ENCODE measurements around the gene SOAT2.
A peak's percentile ranks its signal among the peaks of the same experiment; 100 is the strongest.
"Not testable (repeated sequence)": the region's sequence is repeated elsewhere in the genome, so short reads cannot be mapped to it uniquely, and the experiment has no call there.

The SOAT2 gene

DNA sequence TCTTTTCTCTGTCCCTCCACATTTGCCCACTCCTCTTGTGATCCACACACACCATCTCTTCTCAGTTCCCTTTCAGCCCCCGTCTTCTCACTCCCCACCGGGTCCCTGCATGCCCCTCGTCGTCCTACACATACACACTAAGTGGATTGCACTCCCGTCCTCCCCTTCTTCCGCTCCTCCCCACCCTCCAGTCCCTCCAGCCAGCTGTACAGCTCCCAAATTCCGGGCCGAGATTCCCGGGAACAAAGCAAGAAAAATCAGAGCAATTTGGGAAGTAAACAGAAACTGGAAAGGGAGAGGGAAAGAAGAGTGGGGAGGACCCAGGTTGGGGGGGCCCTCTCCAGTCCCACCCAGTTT is 6.1 kb upstream of the SOAT2 start:
- DNase-seq, result peak in 2 of 42 donors; percentile 33
- intact Hi-C loops (cut with DNase I), result loop anchor here (5.0 kb wide), 1 partner anchor 40 kb away; no protein-coding TSS in a partner anchor

DNA sequence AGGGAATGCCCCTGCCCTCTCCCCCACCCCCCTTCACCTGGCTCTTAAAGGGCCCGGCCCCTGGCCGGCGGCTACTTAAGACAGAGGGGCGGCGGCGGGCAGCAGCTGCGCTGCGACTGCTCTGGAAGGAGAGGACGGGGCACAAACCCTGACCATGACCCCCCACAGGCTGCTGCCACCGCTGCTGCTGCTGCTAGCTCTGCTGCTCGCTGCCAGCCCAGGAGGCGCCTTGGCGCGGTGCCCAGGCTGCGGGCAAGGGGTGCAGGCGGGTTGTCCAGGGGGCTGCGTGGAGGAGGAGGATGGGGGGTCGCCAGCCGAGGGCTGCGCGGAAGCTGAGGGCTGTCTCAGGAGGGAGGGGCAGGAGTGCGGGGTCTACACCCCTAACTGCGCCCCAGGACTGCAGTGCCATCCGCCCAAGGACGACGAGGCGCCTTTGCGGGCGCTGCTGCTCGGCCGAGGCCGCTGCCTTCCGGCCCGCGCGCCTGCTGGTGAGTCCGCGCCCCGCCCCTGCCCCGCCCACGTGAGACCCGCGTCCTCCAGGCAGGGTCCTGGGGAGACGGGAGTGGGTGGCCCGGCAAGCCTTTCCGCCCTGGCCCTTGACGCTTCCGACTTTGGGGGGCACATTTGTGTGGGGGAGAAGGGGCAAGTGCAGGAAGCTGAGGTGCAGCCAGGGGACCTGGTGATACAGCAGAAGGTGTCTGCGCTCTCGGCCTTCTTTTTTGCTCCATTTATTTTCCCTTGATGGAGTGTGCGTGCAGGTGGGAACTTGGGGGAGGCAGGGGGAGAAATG is 5.5 kb upstream of the SOAT2 start, which contains the start of gene IGFBP6:
Gene IGFBP6, plus strand, starts transcription at position 104 of the 790 bp plus-strand sequence. Its CDS starts 51 bp downstream, at position 155.
- peak in 36 of 42 donors; percentile 19 to 72 (median 44) for DNase-seq
- intact Hi-C loops (cut with DNase I), result loop anchor here (5.0 kb wide), 1 partner anchor 40 kb away; no protein-coding TSS in a partner anchor

DNA sequence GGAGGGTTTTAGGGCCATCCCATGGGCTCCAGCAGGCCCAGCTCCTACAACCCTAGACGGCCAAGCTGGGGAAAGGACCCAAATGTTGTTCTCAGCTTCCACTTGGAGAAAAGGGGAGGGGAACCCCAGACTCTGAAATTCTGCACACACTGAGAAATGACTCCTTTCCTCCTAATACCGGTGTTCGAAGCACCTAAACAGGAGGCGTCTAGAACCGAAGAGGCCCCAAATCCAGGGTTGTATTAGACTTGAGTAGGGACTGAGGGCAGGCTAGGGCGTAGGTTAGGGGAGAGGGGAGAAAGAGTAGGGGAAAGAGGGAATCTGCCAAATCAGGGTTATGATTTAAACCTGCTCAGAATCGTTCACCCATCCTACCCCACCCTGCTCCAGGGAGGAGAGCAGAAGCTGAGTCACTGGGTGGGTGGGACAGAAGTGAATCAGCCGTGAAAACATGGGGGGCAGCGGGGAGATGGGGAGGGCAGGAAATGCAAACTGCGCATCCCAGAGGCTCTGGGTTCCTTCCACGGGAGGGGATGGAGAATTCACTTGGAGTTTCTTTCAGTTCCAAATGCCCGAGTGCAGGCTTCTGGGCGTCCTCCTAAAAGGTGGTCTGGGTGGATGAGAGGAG is 4.8 kb upstream of the SOAT2 start:
- intact Hi-C loops (cut with DNase I), result loop anchor here (5.0 kb wide), 1 partner anchor 41 kb away; no protein-coding TSS in a partner anchor
- peak; percentile 43 to 93 (median 76) for DNase-seq

DNA sequence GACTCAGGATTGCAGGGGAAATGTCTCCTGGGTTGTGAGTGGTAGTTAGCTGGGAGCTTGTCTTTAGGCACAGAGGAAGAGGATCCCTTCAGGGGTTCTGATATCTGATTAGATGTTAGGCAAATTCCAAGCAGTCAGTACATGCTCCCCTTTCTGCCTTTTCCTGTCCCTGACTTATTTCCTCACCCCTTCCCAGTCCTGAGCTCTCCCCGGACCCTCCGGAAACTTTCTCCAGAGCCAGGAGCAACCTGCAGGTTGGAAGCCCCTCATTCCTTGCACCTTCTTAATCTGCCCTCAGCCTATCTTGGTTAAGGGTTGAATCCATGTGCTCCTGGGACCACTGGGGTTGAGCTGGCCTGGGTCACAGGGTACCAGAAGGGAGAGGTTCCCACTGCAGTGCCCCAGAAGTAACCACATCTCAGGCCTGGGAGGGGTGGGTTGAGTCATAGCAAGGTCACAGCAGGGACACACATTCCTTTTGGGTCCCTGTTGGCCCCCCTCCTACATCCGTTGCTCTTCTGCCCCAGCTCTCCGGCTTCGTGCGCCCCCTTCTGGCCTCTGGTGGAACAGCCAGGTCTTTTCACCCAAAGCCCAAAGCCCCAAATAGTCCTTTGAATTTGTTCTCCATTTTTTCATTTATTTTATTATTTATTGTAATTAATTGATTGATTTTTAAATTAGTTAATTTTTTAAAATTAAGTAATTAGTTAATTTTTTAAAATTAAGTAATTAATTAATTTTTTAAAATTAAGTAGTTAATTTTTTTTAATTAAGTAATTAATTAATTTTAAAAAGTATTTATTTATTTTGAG is 4.0 kb upstream of the SOAT2 start:
- peak; percentile 75 to 96 (median 91) for DNase-seq
- intact Hi-C loops (cut with DNase I), result loop anchor here (5.0 kb wide), 1 partner anchor 42 kb away; no protein-coding TSS in a partner anchor

DNA sequence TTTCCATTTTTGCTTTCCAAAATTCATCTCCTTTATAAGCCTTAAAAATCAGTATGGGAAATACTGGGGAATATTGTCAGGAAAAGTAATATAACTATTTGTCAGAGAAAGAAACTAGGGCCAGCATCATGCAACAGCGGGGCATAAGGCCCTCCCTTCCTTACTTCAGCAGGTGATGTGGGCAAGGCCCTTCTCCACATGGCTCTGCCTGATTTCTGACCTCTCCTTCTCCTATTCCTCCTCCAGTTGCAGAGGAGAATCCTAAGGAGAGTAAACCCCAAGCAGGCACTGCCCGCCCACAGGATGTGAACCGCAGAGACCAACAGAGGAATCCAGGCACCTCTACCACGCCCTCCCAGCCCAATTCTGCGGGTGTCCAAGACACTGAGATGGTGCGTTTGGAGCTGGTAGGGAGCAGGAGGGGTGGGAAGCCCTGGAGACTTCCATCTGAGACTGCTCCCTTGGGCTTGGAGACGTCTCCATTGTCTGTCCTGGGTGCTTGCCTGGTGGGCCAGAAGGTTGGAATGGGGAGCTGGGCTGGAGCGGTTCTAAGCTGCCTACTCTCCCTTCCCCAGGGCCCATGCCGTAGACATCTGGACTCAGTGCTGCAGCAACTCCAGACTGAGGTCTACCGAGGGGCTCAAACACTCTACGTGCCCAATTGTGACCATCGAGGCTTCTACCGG is 2.7 kb upstream of the SOAT2 start:
- DNase-seq, result peak in 1 of 42 donors; percentile 9
- intact Hi-C loops (cut with DNase I), result loop anchor here (5.0 kb wide), 1 partner anchor 33 kb away; no protein-coding TSS in a partner anchor

DNA sequence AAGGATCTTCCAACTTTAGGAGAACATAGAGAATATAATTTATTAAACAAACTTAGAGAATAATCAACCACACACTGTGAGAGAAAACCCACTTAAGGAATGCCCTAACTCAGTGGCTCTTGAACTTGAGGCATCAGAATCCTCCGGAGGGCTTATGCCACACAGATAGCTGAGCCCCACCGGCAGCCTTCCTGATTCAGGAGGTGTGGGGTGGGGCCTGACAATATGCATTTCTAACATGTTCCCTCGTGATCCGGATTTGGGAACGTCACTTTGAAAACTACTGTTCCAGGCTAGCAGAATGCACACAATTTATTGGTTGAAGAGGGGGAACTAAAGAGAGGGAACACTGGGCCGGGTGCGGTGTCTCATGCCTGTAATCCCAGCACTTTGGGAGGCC is 2.0 kb upstream of the SOAT2 start:
- intact Hi-C loops (cut with DNase I), result loop anchor here (5.0 kb wide), 1 partner anchor 34 kb away; no protein-coding TSS in a partner anchor
- DNase-seq, result peak in 1 of 42 donors; percentile 9

DNA sequence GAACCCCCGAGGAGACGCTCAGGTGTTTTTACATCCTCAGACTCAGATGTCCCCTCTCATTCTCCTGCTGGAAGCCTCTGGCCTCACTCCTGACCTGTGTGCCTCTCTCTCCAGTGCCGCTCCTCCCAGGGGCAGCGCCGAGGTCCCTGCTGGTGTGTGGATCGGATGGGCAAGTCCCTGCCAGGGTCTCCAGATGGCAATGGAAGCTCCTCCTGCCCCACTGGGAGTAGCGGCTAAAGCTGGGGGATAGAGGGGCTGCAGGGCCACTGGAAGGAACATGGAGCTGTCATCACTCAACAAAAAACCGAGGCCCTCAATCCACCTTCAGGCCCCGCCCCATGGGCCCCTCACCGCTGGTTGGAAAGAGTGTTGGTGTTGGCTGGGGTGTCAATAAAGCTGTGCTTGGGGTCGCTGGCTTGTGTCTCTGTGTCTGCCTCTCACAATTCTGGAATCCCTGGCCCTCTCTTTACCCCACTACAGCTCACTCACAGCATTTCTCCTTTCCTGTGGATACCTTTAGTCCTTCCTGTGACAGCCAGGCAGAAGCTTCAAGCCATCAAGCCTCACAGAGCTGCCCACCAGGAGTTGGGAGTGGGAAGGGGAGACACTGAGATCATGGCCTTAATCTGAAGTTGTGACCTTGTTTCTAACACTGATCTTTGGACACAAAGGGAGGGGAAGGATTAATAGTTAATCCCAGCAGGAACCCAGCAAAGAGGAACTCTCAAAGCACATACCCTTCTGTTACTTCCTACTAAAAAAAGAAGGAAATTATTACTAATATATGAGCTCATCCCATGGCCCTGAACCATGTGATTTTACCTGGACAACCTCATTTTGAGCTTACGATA is 1.1 kb upstream of the SOAT2 start:
- peak in 1 of 42 donors; percentile 30 for DNase-seq
- intact Hi-C loops (cut with DNase I), result loop anchor here (5.0 kb wide), 1 partner anchor 35 kb away; no protein-coding TSS in a partner anchor

DNA sequence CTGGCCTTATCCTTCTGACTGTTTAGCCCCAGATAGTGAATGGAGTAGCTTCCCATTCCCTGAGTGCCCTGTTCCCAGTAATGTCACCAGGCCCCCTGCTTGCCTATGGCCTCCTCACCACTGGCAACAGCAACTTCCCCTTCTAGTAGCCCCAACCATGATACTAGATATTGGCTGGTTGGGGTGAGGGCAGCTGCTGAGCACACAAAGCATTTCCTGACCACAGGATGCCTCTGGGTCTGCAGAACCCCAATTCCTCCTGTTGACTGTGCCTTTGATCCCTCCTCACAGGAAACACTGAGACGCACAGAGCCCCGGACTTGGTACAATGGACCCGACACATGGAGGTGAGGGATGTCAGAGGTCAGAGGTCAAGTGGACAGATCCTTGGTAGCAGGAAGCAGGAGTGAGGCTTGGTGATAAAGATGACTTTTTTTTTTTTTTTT is 597 bp downstream of the SOAT2 start:
- intact Hi-C loops (cut with DNase I), result loop anchor here (5.0 kb wide), 1 partner anchor 37 kb away; no protein-coding TSS in a partner anchor
- no peak for DNase-seq

DNA sequence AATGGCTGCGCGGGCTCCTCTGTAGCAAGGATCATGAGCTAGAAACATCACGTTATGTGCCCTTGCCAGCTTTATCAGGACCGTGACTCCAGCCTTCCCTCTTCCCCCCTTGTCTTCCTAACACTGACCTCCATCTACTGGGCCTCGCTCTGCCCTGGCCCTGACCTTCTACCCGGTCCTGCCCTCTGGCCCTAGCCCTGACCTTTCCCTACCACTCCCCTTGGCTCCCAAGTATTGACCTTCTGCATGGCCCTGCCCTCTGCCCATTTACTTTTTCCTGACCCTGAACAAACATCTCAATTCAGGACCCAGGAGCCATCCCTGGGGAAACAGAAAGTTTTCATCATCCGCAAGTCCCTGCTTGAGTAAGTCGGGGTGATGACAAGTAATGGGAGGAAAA is 2.0 kb downstream of the SOAT2 start:
- intact Hi-C loops (cut with DNase I), result no loop called here
- DNase-seq, result no peak

DNA sequence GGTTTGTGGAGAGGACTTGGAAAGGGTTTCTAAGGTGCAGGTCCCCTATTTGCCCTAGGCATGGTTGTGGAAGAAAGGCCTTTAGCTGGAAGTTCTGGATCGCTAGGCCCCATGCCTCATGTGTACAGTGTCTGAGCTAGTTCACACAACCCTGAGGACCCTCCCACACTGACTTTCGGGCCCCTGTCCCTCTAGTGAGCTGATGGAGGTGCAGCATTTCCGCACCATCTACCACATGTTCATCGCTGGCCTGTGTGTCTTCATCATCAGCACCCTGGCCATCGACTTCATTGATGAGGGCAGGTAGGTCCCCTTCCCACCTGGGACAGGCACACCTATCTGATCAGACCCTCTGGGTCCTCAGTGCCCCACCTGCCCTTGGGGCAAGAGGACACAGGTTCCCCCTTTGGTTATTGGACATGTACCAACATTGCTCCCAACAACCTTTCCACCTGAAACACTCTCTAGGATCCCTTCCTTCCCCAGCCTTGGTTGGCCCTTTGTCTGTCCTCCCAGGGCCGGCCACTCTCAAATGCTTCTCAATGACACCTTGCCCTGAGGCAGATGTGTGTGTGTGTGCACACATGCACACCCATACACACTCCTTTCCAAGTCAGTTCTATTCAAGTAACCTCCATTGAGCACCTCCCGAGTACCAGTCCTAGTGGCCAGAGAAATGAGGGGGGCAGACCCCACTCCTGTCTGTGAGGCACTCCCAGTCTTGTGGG is 2.6 kb downstream of the SOAT2 start:
- intact Hi-C loops (cut with DNase I), result no loop called here
- DNase-seq, result no peak

DNA sequence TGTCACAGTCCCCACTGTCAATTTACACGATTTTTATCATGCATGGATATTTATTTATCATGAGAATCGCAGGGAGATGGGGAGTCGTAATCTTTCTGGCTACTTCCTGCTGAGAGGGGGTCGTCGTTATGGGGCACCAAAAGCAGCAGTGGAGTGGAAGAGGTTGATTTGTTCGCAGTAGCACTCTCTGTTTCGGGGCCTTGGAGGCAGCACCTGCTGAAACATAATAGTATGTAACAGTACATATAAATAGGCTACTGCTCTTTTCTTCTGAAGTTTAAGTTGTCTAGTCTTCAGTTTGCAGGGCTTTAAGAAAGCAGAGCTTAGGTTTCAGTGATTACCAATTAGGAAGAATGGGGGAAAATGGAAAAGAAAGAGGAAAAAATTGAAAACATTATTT is 3.8 kb downstream of the SOAT2 start:
- peak in 1 of 42 donors; percentile 23 for DNase-seq
- intact Hi-C loops (cut with DNase I), result no loop called here

DNA sequence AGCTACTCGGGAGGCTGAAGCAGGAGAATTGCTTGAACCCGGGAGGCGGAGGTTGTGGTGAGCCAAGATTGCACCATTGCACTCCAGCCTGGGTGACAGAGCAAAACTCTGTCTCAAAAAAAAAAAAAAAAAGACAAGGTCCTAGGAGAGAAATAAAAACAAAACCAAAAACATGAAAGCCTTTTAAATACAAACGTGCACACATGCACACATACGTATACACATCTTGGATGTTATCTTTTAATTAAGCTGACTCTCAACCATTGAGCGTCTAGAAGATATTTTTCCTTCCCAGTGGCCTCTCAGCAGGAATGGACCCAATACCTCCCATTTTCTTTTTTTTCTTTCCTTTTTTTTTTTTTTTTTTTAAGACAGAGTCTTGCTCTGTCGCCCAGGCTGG is 9.1 kb downstream of the SOAT2 start:
- DNase-seq; intact Hi-C loops (cut with DNase I): not testable (repeated sequence)

DNA sequence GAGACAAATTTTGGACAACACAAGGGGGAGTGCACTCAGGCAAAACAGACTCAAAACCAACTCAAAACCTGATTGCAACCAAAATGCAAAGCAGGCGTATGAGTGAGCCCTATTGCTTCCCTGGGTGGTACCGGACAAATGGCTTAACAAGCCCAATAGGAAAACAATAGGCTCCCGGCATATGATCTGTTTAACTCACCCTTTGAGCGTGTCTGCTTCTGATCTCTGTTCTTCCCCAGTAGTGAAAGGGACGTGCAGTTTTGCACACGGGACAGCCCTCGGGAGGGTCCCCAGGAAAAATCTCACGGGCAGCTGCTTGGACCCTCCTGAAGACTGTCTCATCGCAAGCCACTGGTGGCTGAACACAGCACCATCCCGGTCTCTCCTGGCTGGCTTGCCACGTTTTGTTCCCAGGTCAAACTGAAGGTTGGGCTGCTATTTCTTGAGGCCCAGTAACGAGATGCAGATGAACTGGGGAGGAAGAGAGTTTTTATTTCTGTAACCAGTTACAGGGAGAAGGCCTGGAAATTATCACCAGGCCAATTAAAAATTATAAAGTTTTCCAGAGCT is 9.9 kb downstream of the SOAT2 start:
- intact Hi-C loops (cut with DNase I), result no loop called here
- DNase-seq, result peak in 2 of 42 donors; percentile 14 to 28

DNA sequence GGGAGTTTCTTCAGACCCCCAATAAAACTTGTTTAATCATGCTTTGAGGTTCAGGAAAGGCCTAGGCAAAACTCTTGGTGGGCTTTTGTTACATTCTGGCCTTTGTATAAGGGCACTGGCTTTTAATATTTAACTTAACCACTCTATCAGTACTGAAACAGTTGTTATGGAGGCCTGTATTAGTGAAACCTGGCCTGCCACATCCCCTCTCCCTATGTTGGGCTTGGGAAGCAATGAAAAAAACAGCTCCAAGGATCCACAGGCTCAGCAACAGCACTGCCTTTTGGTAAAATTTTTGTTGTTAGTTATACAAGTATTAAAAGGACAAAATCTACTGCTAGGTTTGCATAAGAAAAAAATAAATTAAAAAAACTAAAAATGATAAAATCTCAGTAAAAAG is 10.7 kb downstream of the SOAT2 start:
- intact Hi-C loops (cut with DNase I), result no loop called here

DNA sequence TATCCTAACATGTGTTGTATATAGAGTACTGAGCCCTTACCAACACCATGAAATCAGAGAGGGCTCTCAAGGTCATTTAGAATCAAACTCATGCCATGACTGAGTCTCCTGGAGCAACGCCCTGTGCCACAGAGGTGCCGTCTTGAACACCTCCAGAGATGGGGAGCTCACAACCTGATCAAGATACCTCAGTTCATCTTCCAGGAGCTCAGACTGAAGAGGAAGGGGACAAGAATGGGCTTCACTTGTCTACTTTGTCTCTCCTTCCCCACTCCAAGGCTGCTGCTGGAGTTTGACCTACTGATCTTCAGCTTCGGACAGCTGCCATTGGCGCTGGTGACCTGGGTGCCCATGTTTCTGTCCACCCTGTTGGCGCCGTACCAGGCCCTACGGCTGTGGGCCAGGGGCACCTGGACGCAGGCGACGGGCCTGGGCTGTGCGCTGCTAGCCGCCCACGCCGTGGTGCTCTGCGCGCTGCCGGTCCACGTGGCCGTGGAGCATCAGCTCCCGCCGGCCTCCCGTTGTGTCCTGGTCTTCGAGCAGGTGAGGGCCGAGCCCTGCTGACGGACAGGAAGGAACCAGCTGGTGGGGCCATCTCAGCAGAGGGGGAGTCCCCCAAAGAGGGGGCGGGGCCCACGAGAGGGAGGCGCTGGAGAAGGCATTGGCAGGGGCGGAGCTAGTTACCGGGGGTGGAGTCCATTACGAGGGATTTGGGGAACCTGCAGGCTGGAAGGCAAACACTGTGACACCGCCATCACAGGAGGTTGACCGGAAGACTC is 12.0 kb downstream of the SOAT2 start:
- no peak for DNase-seq

More for the DNA sequence above, 10.7 kb downstream of the SOAT2 start:
- peak in 1 of 42 donors; percentile 28 for DNase-seq

More for the DNA sequence above, 12.0 kb downstream of the SOAT2 start:
- intact Hi-C loops (cut with DNase I), result no loop called here
